ENCODE data around the gene SMPD2. TPM values are rescaled to one million over a fixed set of nuclear protein-coding genes. Genes with fewer than 3 reads are reported as not detected.
A peak's percentile ranks its signal among the peaks of the same experiment; 100 is the strongest.

Gene SMPD2
- total and polyA plus RNA-seq, 9 of the 15 experiments (the other 6 are each of a cell fraction or from before 2014, with no cell fraction given): 0.13 to 21.8 (median 18.3) TPM

DNA sequence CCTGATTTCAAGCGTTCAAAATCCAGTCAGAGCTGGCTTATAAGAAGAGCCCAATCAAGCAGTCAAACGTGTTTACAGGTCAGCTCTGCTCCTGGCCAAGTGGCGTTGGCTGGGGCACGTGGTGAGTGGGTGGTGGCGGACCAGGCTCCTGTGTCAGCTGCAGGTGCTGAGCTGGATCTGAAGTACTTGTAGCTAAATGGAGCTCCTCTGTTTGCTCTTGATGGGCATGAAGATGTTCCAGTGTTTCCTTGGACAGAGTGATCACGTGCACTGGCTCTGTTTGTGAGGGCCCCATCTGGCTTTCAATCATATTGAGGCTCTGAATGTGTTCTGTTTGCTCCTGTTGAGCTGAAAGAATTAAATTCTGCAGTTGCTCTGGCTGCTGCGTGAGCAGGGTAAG is 25.2 kb downstream of the SMPD2 start:
- WGBS (ENCODE audit: insufficient coverage, low coverage, missing lambda C conversion rate): 85% methylated on average over 7 of the region's 7 CpGs
- H3K79me2 ChIP-seq (ENCODE audit: control insufficient read depth, insufficient read depth, low read length): peaks cover 5% of the 10 kb centered on the region; the same call in 1 of the 3 replicates
- in situ Hi-C loops (cut with MboI): no loop called here
- H3K27ac ChIP-seq (ENCODE audit: extremely low read depth, low read depth, low read length): no peak overlapping the region
- TF ChIP-seq U2AF1 (optimal IDR thresholded peaks at IDR 0.05; ENCODE audit: low read depth, low read length): no peak
- TF ChIP-seq WHSC1 (IDR thresholded peaks at IDR 0.05; ENCODE audit: low read length): no peak
- no peak for TF ChIP-seq GABPB1 (CRISPR knock-in tag; IDR thresholded peaks at IDR 0.05)
- no peak for TF ChIP-seq ERF (CRISPR knock-in tag; IDR thresholded peaks at IDR 0.05)
- TF ChIP-seq LARP7 (IDR thresholded peaks at IDR 0.05): no peak
- TF ChIP-seq ZBTB17 (CRISPR knock-in tag; IDR thresholded peaks at IDR 0.05): no peak
- TF ChIP-seq, protein P1, sequence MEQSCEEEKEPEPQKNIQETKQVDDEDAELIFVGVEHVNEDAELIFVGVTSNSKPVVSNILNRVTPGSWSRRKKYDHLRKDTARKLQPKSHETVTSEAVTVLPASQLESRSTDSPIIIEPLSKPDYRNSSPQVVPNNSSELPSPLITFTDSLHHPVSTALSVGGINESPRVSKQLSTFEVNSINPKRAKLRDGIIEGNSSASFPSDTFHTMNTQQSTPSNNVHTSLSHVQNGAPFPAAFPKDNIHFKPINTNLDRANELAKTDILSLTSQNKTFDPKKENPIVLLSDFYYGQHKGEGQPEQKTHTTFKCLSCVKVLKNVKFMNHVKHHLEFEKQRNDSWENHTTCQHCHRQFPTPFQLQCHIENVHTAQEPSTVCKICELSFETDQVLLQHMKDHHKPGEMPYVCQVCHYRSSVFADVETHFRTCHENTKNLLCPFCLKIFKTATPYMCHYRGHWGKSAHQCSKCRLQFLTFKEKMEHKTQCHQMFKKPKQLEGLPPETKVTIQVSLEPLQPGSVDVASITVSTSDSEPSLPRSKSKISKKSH (CRISPR knock-in tag; IDR thresholded peaks at IDR 0.05): no peak
- DNase-seq (ENCODE audit: extremely low read depth in 1 of 4, low spot score in 3 of 4): no peak
- H3K9me1 ChIP-seq (ENCODE audit: control insufficient read depth, insufficient read depth, low read length): no peaks in the 10 kb centered on the region
- peaks cover 93% of the 10 kb centered on the region for H3K36me3 ChIP-seq (ENCODE audit: control insufficient read depth, insufficient read depth, low read length)
- no peak for ATAC-seq
- no peak overlapping the region for H3K4me2 ChIP-seq (ENCODE audit: insufficient read depth, low read length)
- POLR2A ChIA-PET: interaction anchor here (2.0 kb wide), 1 partner anchor 9 kb away, joined by 4 read pairs; the partner anchor contains the start of gene MICAL1
- CTCF ChIA-PET (ENCODE audit: low intra/inter-chr PET ratio): no interaction called here
- no peak overlapping the region for H2AFZ ChIP-seq (ENCODE audit: low read depth, low read length)
- H3K27me3 ChIP-seq (ENCODE audit: control insufficient read depth in 2 of 2, insufficient read depth in 2 of 2, low read length in 2 of 2): no peaks in the 10 kb centered on the region
- H4K20me1 ChIP-seq (replicated peaks; ENCODE audit: control insufficient read depth, insufficient read depth, low read length): no peaks in the 10 kb centered on the region
- no TSS peak for BruUV-seq (replicated peaks)
- no peak overlapping the region for H3K4me3 ChIP-seq
- intact Hi-C loops (cut with micrococcal nuclease): no loop called here
- peak overlapping the region in 1 of 2 experiments; percentile 36; a peak in 1 of 4 replicates for H3K9ac ChIP-seq (ENCODE audit: insufficient read depth in 1 of 2, low read depth in 2 of 2, low read length in 2 of 2)
- no peaks in the 10 kb centered on the region for H3K4me1 ChIP-seq (replicated peaks in 1 of 2; ENCODE audit: control insufficient read depth in 2 of 2, insufficient read depth in 2 of 2, low read length in 2 of 2)
- no peak for FAIRE-seq
- H3K9me3 ChIP-seq (replicated peaks; ENCODE audit: control insufficient read depth, insufficient read depth, low read depth, low read length): no peaks in the 10 kb centered on the region
